ENCODE measurements around the gene FNDC3B. TPM values are rescaled to one million over a fixed set of nuclear protein-coding genes. Genes with fewer than 3 reads are reported as not detected.

Gene FNDC3B
- total RNA-seq, 1 experiment from 2014 or later: 48.6 TPM

DNA sequence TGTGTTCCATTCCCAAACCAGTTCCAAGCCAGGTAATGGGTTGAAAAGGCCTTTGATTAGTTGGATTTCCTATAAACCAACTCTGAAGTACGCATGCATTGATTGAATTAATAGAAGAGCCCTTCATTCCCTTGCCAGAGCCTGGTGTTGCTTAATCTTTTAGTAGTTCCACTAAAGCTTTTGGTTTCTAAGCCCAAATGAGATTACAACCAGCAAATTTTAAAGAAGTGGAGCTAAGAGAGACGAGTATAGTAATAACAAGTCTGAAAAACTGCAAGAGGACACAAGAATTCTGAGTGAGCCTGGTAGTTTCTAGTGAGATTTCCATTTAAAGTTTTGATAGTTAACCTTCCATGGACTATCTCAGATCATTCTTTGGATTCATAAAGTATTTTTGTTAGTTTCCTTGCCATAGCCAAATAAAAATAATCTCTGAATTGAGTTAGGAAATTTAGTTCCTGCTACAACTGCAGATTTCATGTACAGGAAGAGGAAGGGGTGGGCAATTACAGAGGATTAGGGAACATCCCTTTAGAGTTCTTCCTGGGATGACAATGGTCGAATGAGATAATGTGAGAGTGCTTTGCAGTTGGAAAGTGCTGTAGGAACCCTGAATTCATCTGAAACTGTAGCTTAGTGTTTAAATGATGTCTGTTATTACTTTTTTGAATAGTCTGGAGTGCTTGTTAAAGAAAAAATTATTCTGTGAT is 136.8 kb downstream of the FNDC3B start:
- H3K4me2 ChIP-seq (ENCODE audit: low read length): no peak overlapping the region
- no peak overlapping the region for H3K27ac ChIP-seq (ENCODE audit: low read length)
- TF ChIP-seq EZH2 (IDR thresholded peaks at IDR 0.05; ENCODE audit: low read length, unreplicated experiment) (no peak), EZH2phosphoT487 (IDR thresholded peaks at IDR 0.05; ENCODE audit: borderline replicate concordance, low read length) (no peak)
- TF ChIP-seq, protein P1, sequence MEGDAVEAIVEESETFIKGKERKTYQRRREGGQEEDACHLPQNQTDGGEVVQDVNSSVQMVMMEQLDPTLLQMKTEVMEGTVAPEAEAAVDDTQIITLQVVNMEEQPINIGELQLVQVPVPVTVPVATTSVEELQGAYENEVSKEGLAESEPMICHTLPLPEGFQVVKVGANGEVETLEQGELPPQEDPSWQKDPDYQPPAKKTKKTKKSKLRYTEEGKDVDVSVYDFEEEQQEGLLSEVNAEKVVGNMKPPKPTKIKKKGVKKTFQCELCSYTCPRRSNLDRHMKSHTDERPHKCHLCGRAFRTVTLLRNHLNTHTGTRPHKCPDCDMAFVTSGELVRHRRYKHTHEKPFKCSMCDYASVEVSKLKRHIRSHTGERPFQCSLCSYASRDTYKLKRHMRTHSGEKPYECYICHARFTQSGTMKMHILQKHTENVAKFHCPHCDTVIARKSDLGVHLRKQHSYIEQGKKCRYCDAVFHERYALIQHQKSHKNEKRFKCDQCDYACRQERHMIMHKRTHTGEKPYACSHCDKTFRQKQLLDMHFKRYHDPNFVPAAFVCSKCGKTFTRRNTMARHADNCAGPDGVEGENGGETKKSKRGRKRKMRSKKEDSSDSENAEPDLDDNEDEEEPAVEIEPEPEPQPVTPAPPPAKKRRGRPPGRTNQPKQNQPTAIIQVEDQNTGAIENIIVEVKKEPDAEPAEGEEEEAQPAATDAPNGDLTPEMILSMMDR (conservative IDR thresholded peaks at IDR 0.05; ENCODE audit: low read depth, low read length): no peak
- intact Hi-C loops (cut with micrococcal nuclease): no loop called here
- H3K27me3 ChIP-seq (ENCODE audit: low read length): no peaks in the 10 kb centered on the region
- 0 out of 2 replicates have a peak, but pooled peaks cover under 1% of the 10 kb centered on the region for H3K4me1 ChIP-seq (ENCODE audit: insufficient read depth, low read length)
- ChIA-PET POLR2A (ENCODE audit: unreplicated experiment) (no interaction called here), CTCF (no interaction called here)
- H3F3A ChIP-seq (ENCODE audit: low read length, unreplicated experiment): no peaks in the 10 kb centered on the region
- H2AFZ ChIP-seq (ENCODE audit: low read length): no peak overlapping the region
- H4K20me1 ChIP-seq (ENCODE audit: low read length): no peaks in the 10 kb centered on the region
- no peaks in the 10 kb centered on the region for H3K9me2 ChIP-seq (replicated peaks; ENCODE audit: low read length)
- ATAC-seq: no peak
- no peak for DNase-seq
- peaks cover 95% of the 10 kb centered on the region for H3K79me2 ChIP-seq (ENCODE audit: low read length)
- no TSS peak for BruUV-seq (replicated peaks)
- no peaks in the 10 kb centered on the region for H3K36me3 ChIP-seq (ENCODE audit: low read depth, low read length)
- H3K4me3 ChIP-seq (ENCODE audit: low read length): no peak overlapping the region
- no peak overlapping the region for H3K9ac ChIP-seq (ENCODE audit: low read length)
- no peaks in the 10 kb centered on the region for H3K9me3 ChIP-seq (ENCODE audit: low read length)

DNA sequence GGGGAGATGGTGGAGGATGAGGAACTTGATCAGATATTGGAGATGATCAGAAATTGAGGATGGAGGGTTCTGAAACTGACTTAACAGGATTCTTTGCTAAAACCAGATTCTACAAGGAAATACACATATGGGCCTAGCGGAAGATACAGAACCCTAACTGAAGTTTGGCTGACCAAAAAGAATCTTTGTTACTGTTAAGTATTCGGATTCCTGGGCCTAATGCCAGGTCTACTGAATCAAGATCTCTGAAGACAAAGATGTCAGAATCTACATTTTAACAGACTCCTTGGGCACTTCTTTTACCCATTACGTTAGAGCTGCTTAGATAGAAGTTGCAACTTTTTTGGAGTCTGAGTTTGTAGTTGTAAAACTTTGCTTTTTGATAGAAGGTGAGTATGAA is 137.7 kb downstream of the FNDC3B start:
- DNase-seq: no peak
- TF ChIP-seq EZH2 (IDR thresholded peaks at IDR 0.05; ENCODE audit: low read length, unreplicated experiment) (no peak), EZH2phosphoT487 (IDR thresholded peaks at IDR 0.05; ENCODE audit: borderline replicate concordance, low read length) (no peak)
- TF ChIP-seq, protein P1 (conservative IDR thresholded peaks at IDR 0.05; ENCODE audit: low read depth, low read length): no peak
- peaks cover 93% of the 10 kb centered on the region for H3K79me2 ChIP-seq (ENCODE audit: low read length)
- no peak overlapping the region for H3K4me2 ChIP-seq (ENCODE audit: low read length)
- ChIA-PET CTCF (no interaction called here), POLR2A (ENCODE audit: unreplicated experiment) (no interaction called here)
- H2AFZ ChIP-seq (ENCODE audit: low read length): no peak overlapping the region
- no peaks in the 10 kb centered on the region for H3F3A ChIP-seq (ENCODE audit: low read length, unreplicated experiment)
- peaks cover 9% of the 10 kb centered on the region for H3K4me1 ChIP-seq (ENCODE audit: insufficient read depth, low read length)
- no peaks in the 10 kb centered on the region for H3K9me3 ChIP-seq (ENCODE audit: low read length)
- no peaks in the 10 kb centered on the region for H3K9me2 ChIP-seq (replicated peaks; ENCODE audit: low read length)
- no peak overlapping the region for H3K9ac ChIP-seq (ENCODE audit: low read length)
- H3K36me3 ChIP-seq (ENCODE audit: low read depth, low read length): no peaks in the 10 kb centered on the region
- H3K27me3 ChIP-seq (ENCODE audit: low read length): no peaks in the 10 kb centered on the region
- no peak overlapping the region for H3K4me3 ChIP-seq (ENCODE audit: low read length)
- no peaks in the 10 kb centered on the region for H4K20me1 ChIP-seq (ENCODE audit: low read length)
- BruUV-seq (replicated peaks): no TSS peak
- intact Hi-C loops (cut with micrococcal nuclease): no loop called here
- ATAC-seq: no peak
- H3K27ac ChIP-seq (ENCODE audit: low read length): no peak overlapping the region

DNA sequence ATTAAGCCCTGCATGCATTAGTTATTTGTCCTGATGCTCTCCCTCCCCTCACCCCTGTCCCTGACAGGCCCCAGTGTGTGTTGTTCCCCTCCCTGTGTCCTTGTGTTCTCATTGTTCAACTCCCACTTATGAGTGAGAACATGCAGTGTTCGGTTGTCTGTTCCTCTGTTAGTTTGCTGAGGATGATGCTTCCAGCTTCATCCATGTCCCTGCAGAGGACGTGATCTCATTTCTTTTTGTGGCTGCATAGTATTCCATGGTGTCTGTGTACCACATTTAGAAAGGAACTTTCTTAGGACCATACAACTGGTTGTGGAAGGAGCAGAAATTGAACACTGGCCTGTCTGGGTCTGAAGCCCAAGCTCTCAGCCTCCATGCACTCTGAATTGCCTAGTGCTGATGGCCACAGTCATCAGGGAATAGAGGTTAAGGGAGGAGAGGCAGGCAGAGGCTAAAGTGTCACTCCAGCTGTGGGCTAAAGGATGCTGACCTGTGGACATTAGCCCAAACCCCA is 138.5 kb downstream of the FNDC3B start:
- no TSS peak for BruUV-seq (replicated peaks)
- Histone ChIP-seq H3K9ac (ENCODE audit: low read length) (no peak overlapping the region), H3K27me3 (ENCODE audit: low read length) (no peaks in the 10 kb centered on the region), H3F3A (ENCODE audit: low read length, unreplicated experiment) (no peaks in the 10 kb centered on the region), H3K9me2 (replicated peaks; ENCODE audit: low read length) (no peaks in the 10 kb centered on the region), H3K36me3 (ENCODE audit: low read depth, low read length) (no peaks in the 10 kb centered on the region), H3K79me2 (ENCODE audit: low read length) (peaks cover 94% of the 10 kb centered on the region), H3K4me1 (ENCODE audit: insufficient read depth, low read length) (peaks cover 14% of the 10 kb centered on the region), H3K9me3 (ENCODE audit: low read length) (no peaks in the 10 kb centered on the region), H3K4me2 (ENCODE audit: low read length) (no peak overlapping the region), H4K20me1 (ENCODE audit: low read length) (no peaks in the 10 kb centered on the region), H3K4me3 (ENCODE audit: low read length) (no peak overlapping the region), H3K27ac (ENCODE audit: low read length) (no peak overlapping the region), H2AFZ (ENCODE audit: low read length) (no peak overlapping the region)
- ATAC-seq: no peak
- intact Hi-C loops (cut with micrococcal nuclease): no loop called here
- no peak for DNase-seq
- CTCF ChIA-PET: no interaction called here
- POLR2A ChIA-PET (ENCODE audit: unreplicated experiment): no interaction called here
- TF ChIP-seq, protein P1 (conservative IDR thresholded peaks at IDR 0.05; ENCODE audit: low read depth, low read length): no peak
- TF ChIP-seq EZH2phosphoT487 (IDR thresholded peaks at IDR 0.05; ENCODE audit: borderline replicate concordance, low read length) (no peak), EZH2 (IDR thresholded peaks at IDR 0.05; ENCODE audit: low read length, unreplicated experiment) (no peak)
